HT1080 (cell line): ENCODE data around the gene SNX32. TPM values are rescaled to one million over a fixed set of nuclear protein-coding genes. Genes with fewer than 3 reads are reported as not detected.
A peak's percentile ranks its signal among the peaks of the same experiment; 100 is the strongest.

Experiments
- DNase-seq: peaks from one replicate; pipeline ENCODE4 v3.0.0-alpha.2; 2015; ENCODE audit warnings: low read depth
- total RNA-seq: library from RNA; depleted of rRNA; stranded (reverse); fragments of >200 nt; shearing (Covaris generic); gene quantifications from 2 replicates; pipeline ENCODE4 v1.2.3, GENCODE V29; 2014

Gene SNX32
- total RNA-seq, 1 experiment from 2014 or later = not detected

- no peak for DNase-seq
Measured at GRCh38 chr11:65865550-65866172, 31.9 kb downstream of the SNX32 start.

DNA sequence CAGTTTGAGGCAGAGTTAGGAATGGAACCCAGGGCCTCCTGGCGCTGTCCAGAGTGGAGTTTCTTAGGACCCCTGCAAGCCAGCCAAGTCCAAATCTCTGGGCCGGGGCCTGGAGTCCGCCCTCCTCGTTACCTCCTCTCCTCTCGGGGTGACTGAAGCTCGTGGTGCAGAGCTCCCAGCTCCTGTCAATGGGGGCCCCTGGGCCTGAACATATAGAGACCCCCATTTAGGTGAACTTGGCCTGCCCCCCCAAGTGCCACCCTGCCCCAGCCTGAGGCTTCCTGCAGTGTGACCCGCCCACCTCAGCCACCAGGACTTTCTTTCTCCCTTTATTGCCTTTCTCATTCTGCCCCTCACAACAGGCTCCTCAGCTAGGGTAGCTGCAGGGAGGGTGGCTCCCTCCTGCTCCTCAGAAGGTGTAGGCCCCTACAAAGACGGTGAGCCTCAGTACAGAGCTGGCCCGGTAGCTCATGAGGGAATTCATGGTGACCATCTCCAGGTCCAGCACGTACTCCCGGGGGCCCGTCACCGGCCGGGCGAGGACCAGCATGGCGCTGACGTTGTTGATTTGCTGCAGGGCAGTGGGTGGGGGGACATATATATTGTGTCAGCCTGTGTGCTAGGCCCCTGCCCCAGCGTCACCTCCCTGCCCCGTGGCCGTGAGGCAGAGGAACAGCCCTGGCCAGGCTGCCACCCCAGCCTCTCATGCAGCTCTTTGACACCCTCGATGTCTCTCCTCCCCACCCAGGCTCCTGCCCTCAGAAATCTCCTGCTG lies 32.9 kb downstream of the SNX32 start:
- no peak for DNase-seq

DNA sequence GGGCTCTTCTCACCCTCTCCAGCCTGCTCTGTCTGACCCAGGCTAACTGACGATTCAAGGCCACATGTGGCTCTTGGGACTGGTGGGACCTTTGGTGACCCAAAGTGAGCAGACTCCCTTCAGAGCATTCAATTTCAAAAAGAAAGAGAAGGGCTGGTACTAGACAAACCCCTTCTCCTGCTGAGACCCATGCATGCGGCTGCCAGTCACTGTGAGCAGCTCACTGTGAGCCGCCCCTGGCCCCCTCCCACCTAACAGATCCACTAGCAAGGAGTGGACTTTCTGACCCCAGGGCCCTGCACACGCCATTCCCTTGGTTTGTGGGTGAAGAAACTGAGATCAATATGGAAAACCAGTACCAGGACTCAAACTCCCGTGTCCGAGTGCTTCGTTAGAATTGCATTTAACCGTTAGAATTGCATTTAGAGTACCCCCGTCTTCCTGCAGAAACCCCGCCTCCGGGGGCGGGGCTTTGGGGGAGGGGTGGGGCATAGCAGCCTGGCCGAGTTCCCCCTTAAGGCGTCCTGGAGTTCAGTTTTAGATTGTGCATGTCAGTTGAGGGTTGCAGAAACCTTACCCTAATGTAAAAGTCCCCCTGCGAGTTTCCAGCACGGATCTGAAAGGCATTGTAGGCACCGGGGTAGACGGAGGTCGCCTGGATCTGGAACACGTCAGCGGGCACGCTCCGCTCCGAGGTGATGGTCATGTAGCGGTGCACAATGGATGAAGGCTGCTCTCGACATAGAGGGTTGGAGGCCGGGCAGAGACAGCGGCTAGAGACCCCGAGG lies 33.7 kb downstream of the SNX32 start:
- no peak for DNase-seq

- DNase-seq = no peak
Measured at GRCh38 chr11:65868076-65868667, 34.4 kb downstream of the SNX32 start.

DNA sequence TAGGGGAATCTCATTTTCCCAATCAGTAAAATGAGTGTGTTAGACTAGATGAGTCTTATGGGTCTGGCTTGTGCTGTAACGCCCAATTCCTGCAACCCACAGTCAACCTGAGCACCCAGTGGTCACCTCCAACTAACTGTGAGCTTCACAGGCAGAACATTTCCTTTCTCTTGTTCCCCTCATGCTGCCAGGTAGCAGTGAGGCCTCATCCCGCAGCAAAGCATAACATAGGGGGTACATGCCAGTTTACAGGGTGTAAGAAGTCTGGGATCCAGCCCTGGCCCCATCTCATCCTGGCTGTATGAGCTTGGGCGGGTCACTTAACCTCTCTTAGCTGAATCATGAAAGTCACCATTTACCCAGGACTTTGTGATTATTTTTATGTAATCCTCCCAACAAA lies 35.1 kb downstream of the SNX32 start:
- no peak for DNase-seq

GRCh38 chr11:65869643-65870306 lies 36.0 kb downstream of the SNX32 start:
- no peak for DNase-seq

- DNase-seq = no peak
Measured at GRCh38 chr11:65870307-65870658, 36.5 kb downstream of the SNX32 start.

DNA sequence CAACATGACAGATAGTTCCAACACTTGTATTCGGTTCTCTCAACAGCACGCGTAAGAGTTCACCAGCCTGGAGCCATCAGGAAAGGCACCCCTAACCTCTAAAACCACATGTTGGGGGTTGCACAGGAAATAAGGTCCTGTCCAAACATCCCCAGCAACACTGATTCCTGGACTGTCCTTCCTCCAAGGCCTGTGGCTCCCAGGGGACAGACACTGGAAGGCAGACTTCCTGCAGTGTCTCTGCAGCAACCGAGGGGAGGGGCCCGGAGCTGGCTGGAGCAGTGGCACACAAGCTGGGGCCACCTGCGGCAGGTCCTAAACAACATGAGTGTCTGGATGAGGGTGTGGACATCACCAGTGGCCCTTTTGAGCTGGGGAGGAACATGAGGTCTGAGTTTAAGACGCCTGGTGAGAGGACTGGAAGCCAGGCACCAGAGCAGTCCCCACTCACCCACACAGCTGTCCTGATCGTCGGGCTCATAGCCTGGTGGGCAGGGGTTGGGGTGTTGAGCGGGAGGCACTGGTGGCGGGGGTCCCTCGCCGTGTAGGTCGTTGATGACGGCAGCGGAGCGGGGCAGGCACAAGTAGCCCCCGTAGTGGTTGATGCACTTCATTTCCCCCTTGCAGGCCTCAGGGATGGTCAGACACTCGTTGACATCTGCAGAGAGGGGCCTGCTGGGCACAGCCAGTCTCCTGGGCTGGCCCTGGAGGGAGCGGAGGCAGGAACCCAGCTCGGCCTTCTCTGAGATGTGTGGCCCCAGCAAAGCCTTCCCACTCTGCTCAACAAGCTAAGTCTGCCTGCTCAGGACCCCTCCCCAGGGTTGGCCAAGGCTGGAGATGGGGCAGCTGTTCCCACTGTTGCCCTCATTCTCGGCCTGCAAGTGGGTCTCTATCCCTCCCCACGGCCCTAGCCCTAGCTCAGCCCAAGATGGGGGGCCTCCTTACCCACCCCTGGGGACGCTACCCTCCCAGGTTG lies 37.2 kb downstream of the SNX32 start:
- no peak for DNase-seq

DNA sequence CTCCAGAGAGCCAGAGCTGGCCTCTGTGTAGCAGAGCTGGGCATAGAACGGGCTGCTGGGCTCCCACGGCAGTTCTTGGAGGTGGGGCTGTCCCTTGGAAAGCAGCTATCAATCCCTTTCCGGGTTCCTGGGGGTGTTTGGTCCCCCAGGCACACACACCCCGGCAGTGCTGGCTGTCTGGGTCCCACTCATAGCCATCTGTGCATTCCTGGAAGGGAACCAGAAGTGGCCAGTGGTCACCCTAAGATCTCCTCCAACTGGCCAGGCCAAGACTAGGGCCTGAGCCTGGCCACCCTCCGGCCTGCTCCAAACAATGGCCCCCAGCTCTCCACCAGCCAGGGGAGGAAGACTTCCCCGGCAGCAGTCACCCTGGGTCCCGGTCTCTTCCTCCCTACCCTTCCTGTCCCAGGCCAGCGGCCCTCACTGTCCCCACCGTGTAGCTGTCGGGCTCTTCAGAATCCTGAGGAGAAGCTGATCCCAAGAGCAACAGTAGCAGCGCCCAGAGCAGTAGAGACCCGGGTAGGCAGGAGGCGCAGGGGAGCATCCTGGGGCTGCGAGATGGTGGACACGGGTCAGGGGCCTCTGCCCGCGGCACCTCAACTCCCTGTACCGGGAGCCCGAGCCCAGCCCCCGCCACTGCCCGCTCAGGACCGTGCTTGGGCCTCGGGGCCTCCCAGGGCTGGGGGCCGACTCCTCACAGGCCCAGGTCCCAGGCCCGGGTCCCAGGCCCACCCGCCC lies 38.2 kb downstream of the SNX32 start:
- no peak for DNase-seq

DNA sequence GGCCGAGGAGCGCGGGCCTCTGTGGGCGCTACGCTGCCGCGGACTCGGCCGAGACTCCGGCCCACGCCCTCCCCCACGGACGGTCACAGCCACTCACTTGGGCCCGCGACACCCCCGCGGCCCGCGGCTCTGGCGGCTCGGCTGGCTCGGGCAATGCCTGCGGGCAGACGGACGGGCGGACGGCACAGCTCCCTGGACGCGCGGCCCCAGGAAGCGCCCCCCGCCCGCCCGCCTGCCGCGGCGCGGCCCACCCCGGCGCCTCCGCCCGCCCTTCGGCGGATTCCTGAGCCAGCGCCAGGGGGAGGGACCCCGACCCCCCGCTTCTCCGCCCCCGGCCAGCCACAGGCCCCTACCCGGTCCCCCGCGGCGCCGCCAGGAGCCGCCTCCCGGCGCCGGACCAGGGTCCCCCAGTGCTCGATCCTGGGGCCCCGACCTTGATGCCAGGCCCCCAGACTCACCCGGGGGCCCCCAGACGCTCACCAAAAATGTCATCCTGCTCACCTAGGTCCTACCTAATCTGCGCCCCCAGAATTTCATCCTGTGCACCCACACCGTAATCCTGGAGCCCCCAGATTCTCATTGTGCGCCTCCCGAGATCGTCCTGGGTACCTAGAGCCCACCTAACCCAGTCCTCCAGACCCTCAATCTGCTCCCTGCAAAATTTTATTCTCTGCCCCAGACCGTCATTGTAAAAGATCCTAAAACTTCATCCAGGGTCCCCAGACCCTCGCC lies 39.0 kb downstream of the SNX32 start, which contains the start of gene EFEMP2:
EFEMP2 (minus strand) TSS at position 215 of the 732 bp plus-strand sequence. CDS start 446 bp downstream, outside the sequence.
- no peak for DNase-seq

- DNase-seq = peak; percentile 90
Measured at GRCh38 chr11:65873318-65874156, 39.8 kb downstream of the SNX32 start.

- no peak for DNase-seq
Measured at GRCh38 chr11:65879617-65880016, 45.9 kb downstream of the SNX32 start, which contains the start of gene CTSW. CTSW (plus strand) TSS chr11:65879837; CDS start chr11:65879855, 18 bp downstream.

DNA sequence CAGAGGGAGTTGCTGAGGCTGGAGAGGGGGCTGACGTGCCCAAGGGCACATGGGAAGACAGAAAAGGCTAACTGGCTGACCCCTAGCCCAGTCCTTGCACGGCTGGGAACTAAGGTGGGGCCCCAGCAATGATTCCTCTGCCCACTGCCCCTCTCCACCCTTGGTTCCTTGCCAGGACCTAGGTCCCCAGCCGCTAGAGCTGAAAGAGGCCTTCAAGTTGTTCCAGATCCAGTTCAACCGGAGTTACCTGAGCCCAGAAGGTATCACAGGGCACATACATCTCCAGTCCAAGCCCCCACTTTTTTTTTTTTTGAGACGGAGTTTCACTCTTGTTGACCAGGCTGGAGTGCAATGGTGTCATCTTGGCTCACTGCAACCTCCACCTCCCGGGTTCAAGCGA lies 46.3 kb downstream of the SNX32 start:
- DNase-seq = no peak

DNA sequence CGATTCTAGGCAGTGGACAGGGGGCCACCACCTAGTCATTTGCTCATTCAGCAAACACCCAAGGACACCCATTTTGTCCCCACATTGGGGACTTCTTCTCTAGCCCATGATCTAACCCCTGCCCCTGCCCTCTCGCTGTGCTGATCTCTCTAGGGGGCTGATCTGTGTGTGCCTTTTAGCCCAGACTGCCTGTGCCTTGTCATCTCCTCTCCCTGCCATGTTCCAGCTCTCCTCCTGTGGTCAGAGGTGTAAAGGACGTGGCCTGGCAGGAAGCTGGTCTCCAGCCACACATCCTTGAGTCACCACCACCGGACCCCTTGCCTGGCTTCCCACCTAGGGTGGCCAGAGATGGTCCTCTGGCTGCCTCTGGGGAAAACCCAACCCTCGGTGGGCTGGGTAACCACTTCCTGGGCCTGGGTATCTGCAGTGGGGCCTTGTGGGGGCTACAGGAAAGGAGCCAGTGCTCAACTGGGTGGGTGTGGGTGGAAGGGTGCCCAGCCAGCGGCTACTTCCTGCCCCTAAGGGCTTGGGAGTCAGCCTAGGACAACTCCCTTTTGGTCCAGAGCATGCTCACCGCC lies 47.2 kb downstream of the SNX32 start:
- DNase-seq = peak; percentile 29

- no peak for DNase-seq
Measured at GRCh38 chr11:65882120-65883057, 48.6 kb downstream of the SNX32 start.
